B cell (primary cell): ENCODE results near the gene CIZ1. TPM values are rescaled to one million over a fixed set of nuclear protein-coding genes. Genes with fewer than 3 reads are reported as not detected.

Experiments used
- ATAC-seq: fragments of 200-7000 bp; cut with Tn5 transposase; one replicate; pipeline ENCODE4 v1.10.0; 2021; ENCODE audit warnings: low read depth, mild to moderate bottlenecking, moderate number of reproducible peaks, moderate library complexity
- CTCF ChIA-PET: fragments of 350-600 bp; sonication (Branson Sonifier 250); formaldehyde crosslinking; loops from one replicate; lab custom pipeline; 2021; ENCODE audit warnings: antibody characterized with exemption, inconsistent platforms; lab: Charles Lee
- POLR2A ChIA-PET: fragments of 350-600 bp; sonication (Branson Sonifier 250); formaldehyde crosslinking; loops from one replicate; lab custom pipeline; 2021; ENCODE audit warnings: antibody characterized with exemption; lab: Charles Lee
- DNase-seq: peaks from one replicate; pipeline ENCODE4 v3.0.0; 2013
- H2AFZ ChIP-seq: 2 replicates; pipeline ENCODE4 v1.6.1; 2012; ENCODE audit warnings: mild to moderate bottlenecking, low read depth, low read length; ENCODE audit not compliant: insufficient read depth, poor library complexity, severe bottlenecking
- H3K27ac ChIP-seq, 2 donors: 1 replicate in 1 of 2; 2 replicates in 1 of 2; pipeline ENCODE4 v1.5.1; 2012 to 2013; ENCODE audit warnings: low read length in 2 of 2, mild to moderate bottlenecking in 2 of 2, moderate library complexity in 1 of 2
- H3K27me3 ChIP-seq, 4 experiments: fragments of 200-600 bp in 1 of 4; sonication (generic) in 1 of 4; replicated peaks in 1 of 4; 1 replicate in 2 of 4; 2 replicates in 2 of 4; pipeline versions ENCODE4 v1.6.1 to v1.7.0; 2013 to 2016; ENCODE audit warnings: low read length in 3 of 4, mild to moderate bottlenecking in 2 of 4, mixed read lengths in 1 of 4, moderate library complexity in 1 of 4; ENCODE audit not compliant: insufficient read depth in 4 of 4, control insufficient read depth in 3 of 4; ENCODE audit errors: control extremely low read depth in 1 of 4
- H3K36me3 ChIP-seq, 2 experiments: replicated peaks in 1 of 2; 1 replicate in 1 of 2; 2 replicates in 1 of 2; pipeline versions ENCODE4 v1.6.1 to v1.7.1; 2013; ENCODE audit warnings: low read length in 1 of 2; ENCODE audit not compliant: insufficient read depth in 2 of 2, control insufficient read depth in 1 of 2; ENCODE audit errors: control extremely low read depth in 1 of 2, extremely low read depth in 1 of 2
- H3K4me1 ChIP-seq, 2 donors: fragments of 200-600 bp in 1 of 2; sonication (generic) in 1 of 2; 1 replicate in 1 of 2; 2 replicates in 1 of 2; pipeline versions ENCODE4 v1.5.1 to v1.6.1; 2013 to 2017; ENCODE audit warnings: low read length in 2 of 2; ENCODE audit not compliant: control insufficient read depth in 2 of 2, insufficient read depth in 2 of 2
- H3K4me2 ChIP-seq: replicated peaks from 2 replicates; pipeline ENCODE3; 2012; ENCODE audit warnings: mild to moderate bottlenecking, low read depth, low read length; ENCODE audit not compliant: poor library complexity, severe bottlenecking
- H3K4me3 ChIP-seq, 5 experiments: fragments of 200-600 bp in 1 of 5; sonication (generic) in 1 of 5; 1 replicate in 3 of 5; 2 replicates in 2 of 5; pipeline versions ENCODE4 v1.5.1 to v1.7.0; 2011 to 2016; ENCODE audit warnings: low read length in 4 of 5, mild to moderate bottlenecking in 4 of 5, low read depth in 2 of 5, control low read depth in 1 of 5, moderate library complexity in 1 of 5; ENCODE audit not compliant: insufficient read depth in 1 of 5; ENCODE audit errors: control extremely low read depth in 1 of 5, extremely low read depth in 1 of 5
- H3K79me2 ChIP-seq: fragments of 200-600 bp; sonication (generic); one replicate; pipeline ENCODE4 v1.6.0; 2016; ENCODE audit warnings: low read length; ENCODE audit not compliant: control insufficient read depth, insufficient read depth
- H3K9ac ChIP-seq: fragments of 200-600 bp; sonication (generic); 2 replicates; pipeline ENCODE4 v1.6.1; 2017; ENCODE audit warnings: mild to moderate bottlenecking, low read length, moderate library complexity
- H3K9me3 ChIP-seq, 3 donors: one replicate each; pipeline versions ENCODE4 v1.6.1 to v1.7.1; 2013; ENCODE audit warnings: low read length in 2 of 3; ENCODE audit not compliant: control insufficient read depth in 2 of 3, insufficient read depth in 1 of 3; ENCODE audit errors: control extremely low read depth in 1 of 3
- H4K20me1 ChIP-seq: 2 replicates; pipeline ENCODE4 v1.6.0; 2012; ENCODE audit warnings: mild to moderate bottlenecking, low read length; ENCODE audit not compliant: insufficient read depth, control insufficient read depth, poor library complexity, severe bottlenecking
- H3K27ac Mint-ChIP-seq: one replicate; pipeline ENCODE4 v1.8.0; 2021; ENCODE audit warnings: mixed read lengths
- H3K27me3 Mint-ChIP-seq: one replicate; pipeline ENCODE4 v1.8.0; 2021; ENCODE audit warnings: mixed read lengths
- H3K4me1 Mint-ChIP-seq: one replicate; pipeline ENCODE4 v1.8.0; 2021; ENCODE audit warnings: mixed read lengths
- H3K4me3 Mint-ChIP-seq: one replicate; pipeline ENCODE4 v1.8.0; 2021; ENCODE audit warnings: mixed read lengths
- H3K9me3 Mint-ChIP-seq: one replicate; pipeline ENCODE4 v1.8.0; 2022; ENCODE audit warnings: mixed read lengths; ENCODE audit not compliant: insufficient read depth
- EZH2 ChIP-seq: IDR thresholded peaks from 2 replicates; pipeline ENCODE4 v1.6.1; 2012; ENCODE audit warnings: borderline replicate concordance, low read depth, mild to moderate bottlenecking, moderate library complexity, low read length; ENCODE audit not compliant: insufficient read depth, poor library complexity, severe bottlenecking
- WGBS: methylation state at CpG from one replicate; pipeline ENCODE4 v1.1.5; 2013; ENCODE audit warnings: missing lambda C conversion rate; ENCODE audit not compliant: insufficient coverage; 5-methylcytosine and 5-hydroxymethylcytosine counted together
- intact Hi-C: fragments of 100-400 bp; cut with micrococcal nuclease; formaldehyde crosslinking; loops from one replicate; pipeline ENCODE4 v1.10.0; 2022
- polyA plus RNA-seq: library from polyadenylated mRNA; depleted of rRNA; stranded (reverse); fragments of >200 nt; gene quantifications from 2 replicates; pipeline ENCODE4 v1.2.3, GENCODE V29; 2012
- total RNA-seq, 2 donors: library from RNA; stranded (reverse); fragments of 120-200 nt in 1 of 2; gene quantifications; 1 replicate in 1 of 2; 2 replicates in 1 of 2; pipeline versions ENCODE4 v1.2.3 to v1.2.4, GENCODE V29; 2013 to 2022
- TF ChIP-seq, protein P1 (sequence below): fragments of 200-600 bp; IDR thresholded peaks from one replicate; pipeline ENCODE4 v1.8.0; 2022; ENCODE audit warnings: antibody characterized with exemption, mild to moderate bottlenecking

CIZ1 gene
- total and polyA plus RNA-seq, 2 donors (not counting 1 experiment from before 2014, with no cell fraction given): 79.9 to 160 TPM

DNA sequence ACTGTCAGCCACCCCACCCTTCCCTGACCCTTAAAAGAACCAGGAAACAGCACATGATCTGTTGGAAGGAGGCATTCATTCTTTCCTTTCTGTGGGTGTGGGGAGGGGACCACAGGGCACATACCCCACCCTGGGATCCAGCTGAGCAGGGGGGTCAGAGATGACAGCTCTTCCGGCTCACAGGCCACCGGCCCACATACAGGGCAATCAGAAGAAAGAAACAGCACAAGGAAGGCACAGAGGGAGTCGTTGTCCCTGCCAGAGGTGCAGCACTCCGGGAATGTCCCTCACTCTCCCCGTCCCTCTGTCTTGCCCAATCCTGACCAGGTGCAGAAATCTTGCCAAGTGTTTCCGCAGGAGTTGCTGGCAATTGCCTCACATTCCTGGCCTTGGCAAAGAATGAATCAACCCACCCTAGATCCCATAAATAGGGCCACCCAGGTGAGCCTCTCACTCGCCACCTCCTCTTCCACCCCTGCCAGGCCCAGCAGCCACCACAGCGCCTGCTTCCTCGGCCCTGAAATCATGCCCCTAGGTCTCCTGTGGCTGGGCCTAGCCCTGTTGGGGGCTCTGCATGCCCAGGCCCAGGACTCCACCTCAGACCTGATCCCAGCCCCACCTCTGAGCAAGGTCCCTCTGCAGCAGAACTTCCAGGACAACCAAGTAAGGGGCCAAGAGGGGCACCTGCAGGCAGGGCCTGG lies 42.2 kb downstream of the CIZ1 start, which contains the start of gene LCN2:
Gene LCN2 (plus strand): TSS at position 453 of the 701 bp plus-strand sequence. CDS start 73 bp downstream, at position 526.
- intact Hi-C loops: no loop called here
- Histone ChIP-seq H3K79me2 (no peaks in the 10 kb centered on the region), H3K9ac (no peak within 1 kb of the TSS), H3K27ac (no peak within 1 kb of the TSS), H2AFZ (no peak within 1 kb of the TSS), H3K4me3 (no peak within 1 kb of the TSS), H3K27me3 (no peaks in the 10 kb centered on the region), H3K4me1 (no peaks in the 10 kb centered on the region), H4K20me1 (no peaks in the 10 kb centered on the region), H3K36me3 (no peaks in the 10 kb centered on the region), H3K4me2 (no peak within 1 kb of the TSS), H3K9me3 (no peaks in the 10 kb centered on the region)
- Mint-ChIP-seq H3K27me3 (peaks cover 7% of the 10 kb centered on the region), H3K4me3 (no peak within 1 kb of the TSS), H3K9me3 (no peaks in the 10 kb centered on the region), H3K27ac (no peak within 1 kb of the TSS), H3K4me1 (no peaks in the 10 kb centered on the region)
- ATAC-seq (no peak), DNase-seq (no peak)
- ChIA-PET POLR2A (no interaction called here), CTCF (interaction anchor here (1.6 kb wide), 1 partner anchor 32 kb away, joined by 4 read pairs; no protein-coding TSS in a partner anchor)
- WGBS: 91% methylated on average over 8 of the region's 9 CpGs
- no peak for TF ChIP-seq EZH2
- TF ChIP-seq, protein P1, sequence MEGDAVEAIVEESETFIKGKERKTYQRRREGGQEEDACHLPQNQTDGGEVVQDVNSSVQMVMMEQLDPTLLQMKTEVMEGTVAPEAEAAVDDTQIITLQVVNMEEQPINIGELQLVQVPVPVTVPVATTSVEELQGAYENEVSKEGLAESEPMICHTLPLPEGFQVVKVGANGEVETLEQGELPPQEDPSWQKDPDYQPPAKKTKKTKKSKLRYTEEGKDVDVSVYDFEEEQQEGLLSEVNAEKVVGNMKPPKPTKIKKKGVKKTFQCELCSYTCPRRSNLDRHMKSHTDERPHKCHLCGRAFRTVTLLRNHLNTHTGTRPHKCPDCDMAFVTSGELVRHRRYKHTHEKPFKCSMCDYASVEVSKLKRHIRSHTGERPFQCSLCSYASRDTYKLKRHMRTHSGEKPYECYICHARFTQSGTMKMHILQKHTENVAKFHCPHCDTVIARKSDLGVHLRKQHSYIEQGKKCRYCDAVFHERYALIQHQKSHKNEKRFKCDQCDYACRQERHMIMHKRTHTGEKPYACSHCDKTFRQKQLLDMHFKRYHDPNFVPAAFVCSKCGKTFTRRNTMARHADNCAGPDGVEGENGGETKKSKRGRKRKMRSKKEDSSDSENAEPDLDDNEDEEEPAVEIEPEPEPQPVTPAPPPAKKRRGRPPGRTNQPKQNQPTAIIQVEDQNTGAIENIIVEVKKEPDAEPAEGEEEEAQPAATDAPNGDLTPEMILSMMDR: no peak

DNA sequence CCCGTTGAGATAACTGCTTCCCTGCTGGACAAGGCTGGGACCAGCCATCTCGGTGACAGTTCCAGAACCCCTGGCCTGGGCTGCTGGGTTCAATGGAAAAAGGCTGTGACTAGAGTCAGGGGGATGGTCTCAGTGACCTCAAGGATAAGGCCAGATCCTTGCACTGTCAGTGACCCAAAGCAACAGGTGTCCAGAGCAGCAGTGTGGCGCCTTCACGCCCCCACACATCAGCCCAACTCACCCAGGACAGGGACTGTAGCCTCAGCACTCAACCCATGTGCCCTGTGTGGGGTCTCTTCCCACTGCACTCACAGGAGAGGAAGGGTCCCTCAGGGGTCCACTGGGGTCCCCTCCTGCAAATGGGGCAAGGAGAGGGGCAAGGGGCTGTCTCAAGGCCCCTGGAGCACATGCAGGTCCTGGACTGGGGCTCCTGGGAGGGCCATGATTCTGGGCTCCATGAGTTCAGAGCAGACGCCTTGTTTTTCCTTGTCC lies 42.8 kb downstream of the CIZ1 start:
- intact Hi-C loops: no loop called here
- Mint-ChIP-seq H3K4me3 (no peak overlapping the region), H3K9me3 (no peaks in the 10 kb centered on the region), H3K27ac (no peak overlapping the region), H3K27me3 (peaks cover 7% of the 10 kb centered on the region), H3K4me1 (no peaks in the 10 kb centered on the region)
- ATAC-seq (no peak), DNase-seq (no peak)
- H3K4me2 ChIP-seq: no peak overlapping the region
- H3K4me1 ChIP-seq: no peaks in the 10 kb centered on the region
- POLR2A ChIA-PET: no interaction called here
- no peaks in the 10 kb centered on the region for H4K20me1 ChIP-seq
- H2AFZ ChIP-seq: no peak overlapping the region
- H3K9ac ChIP-seq: no peak overlapping the region
- no peaks in the 10 kb centered on the region for H3K36me3 ChIP-seq
- no peaks in the 10 kb centered on the region for H3K79me2 ChIP-seq
- no peaks in the 10 kb centered on the region for H3K27me3 ChIP-seq
- WGBS: 100% methylated on average over 4 of the region's 5 CpGs
- no peak for TF ChIP-seq EZH2
- TF ChIP-seq, protein P1: no peak
- H3K27ac ChIP-seq: no peak overlapping the region
- CTCF ChIA-PET: no interaction called here
- H3K9me3 ChIP-seq: no peaks in the 10 kb centered on the region
- H3K4me3 ChIP-seq: no peak overlapping the region
